Activated CD4-positive, CD25-positive, alpha-beta regulatory T cell (primary cell): ENCODE data around the gene SLC12A7.

Source experiments
- DNase-seq, 4 experiments: peaks; one replicate each; lab custom pipeline; 2025; lab: John Stamatoyannopoulos, UW

Gene SLC12A7

DNA sequence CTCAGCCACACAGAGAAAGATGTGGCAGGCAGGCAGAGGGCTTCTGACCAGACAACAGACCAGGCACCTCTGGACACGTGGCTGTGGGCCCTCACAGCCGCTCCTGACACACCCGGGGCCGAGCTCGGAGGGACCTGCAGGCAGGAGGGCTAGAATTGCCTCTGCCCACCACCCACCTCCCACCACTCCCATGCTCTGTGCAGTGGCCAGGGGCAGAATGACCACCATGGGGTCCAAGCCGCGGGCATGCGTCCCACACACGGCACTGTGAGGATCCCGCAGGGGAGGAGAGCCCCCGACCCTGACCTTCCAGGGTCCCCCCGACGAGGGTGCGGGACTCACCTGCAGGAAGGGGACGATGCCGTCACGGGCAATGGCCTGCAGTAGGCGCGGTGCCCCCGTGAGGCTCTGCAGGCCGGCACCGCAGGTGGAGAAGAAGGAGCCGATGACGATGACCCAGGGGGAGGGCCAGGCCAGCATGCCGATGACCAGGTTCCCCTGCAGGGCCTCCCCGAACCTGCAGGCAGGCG, 34.3 kb downstream of the SLC12A7 start:
- no peak for DNase-seq

DNA sequence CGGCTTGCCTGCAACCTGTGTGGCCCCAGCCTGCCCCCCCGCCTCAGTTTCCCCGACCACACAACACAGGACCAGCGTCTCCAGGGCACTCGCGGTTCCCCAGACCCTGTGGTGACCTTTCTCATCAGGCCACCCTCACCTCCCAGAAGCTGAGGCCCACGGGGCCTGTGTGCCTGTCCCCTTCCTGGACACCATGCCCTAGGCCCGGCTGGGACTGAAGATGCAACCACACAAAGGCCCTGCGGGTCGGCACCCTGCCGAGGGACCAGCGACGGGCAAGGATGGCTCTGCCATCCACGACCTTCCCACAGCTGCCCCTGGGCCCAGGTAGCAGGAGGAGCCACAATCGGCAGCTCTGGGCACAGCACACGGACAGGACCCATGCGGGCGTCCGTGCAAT, 34.8 kb downstream of the SLC12A7 start:
- no peak for DNase-seq

DNA sequence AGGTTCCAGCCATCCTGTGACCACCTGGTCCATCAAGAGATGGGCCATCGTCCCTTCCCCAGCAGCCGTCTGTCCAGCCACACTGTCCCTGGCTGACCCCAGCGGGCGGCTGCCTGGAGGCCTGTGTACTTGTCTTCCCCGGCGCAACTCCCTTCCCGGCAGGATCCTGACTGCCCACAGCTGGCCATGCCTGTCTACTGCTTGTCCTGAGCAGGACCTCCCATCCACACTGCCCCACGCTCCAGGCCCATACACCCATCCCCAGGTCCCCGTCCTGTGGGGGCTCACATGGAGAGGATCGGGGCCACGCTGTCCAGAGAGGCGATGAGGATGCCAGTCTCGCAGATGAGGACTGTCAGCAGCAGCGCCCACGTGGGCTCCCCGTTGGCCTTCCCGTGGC, 35.5 kb downstream of the SLC12A7 start:
- no peak for DNase-seq

DNA sequence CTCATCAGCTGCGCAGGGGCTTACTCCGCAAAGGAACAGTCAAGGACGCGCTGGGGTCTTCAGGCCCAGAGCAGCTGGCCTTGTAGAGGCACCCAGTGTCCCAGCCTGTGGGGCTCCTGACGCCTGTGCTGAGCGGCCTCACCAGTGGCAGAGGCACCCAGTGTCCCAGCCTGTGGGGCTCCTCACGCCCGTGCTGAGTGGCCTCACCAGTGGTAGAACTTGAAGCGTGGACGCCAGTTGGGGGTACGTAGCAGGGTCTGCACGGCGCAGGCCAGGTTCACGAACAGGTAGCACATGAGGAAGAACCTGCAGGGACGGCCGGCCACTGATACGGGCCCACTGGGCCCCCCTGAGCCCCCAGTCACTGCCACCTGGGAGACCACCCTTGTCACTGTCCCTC, 35.9 kb downstream of the SLC12A7 start:
- DNase-seq: no peak

DNA sequence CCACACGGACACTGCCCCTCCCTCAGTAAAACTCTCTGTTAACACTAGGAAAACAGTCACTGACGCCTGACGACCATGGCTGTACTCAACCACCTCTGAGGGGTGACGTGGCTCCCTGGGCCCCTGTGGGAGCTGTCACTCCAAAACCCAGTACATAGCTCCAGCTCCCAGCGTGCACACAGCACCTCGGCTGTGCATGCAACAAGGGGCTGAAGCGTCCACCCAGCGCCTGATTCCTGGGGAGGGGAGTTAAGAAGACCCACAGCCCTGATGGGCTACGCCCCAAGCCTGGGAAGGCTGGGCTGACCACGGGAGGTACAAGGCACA, 36.3 kb downstream of the SLC12A7 start:
- DNase-seq: no peak

DNA sequence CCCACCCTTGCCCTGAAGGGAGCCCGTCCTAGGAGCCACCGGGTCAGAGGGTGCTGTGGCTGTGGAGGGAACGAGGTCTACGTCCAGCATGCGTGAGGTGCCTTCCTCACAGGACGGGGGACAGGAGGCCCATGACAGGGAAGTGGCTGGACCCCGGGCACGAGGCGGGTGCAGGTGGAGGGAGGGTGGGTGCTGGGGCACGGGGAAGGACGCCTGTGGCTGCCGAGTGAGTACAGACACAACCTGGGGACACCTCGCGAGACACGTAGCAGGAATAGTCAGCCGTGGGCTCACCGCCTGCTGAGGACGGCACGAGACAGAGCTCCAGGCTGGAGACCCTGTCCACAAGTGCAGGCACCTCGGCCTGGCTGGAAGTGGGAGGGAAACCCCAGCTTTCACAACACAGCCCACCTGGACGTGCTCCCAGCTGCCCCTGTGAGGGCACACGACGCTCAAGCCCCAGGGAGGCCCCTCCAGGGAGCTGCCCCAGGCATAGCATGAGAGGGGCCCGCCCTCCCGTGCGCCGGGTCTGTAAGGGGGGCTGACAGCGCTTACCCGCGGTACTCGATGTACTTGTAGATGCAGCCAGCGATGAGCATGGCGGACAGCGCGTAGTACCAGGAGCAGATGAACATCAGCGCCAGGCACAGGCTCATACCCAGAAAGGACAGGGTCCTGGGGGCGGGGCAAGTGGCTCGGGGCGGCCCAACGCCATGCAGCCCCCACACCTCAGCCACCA, 36.9 kb downstream of the SLC12A7 start:
- no peak for DNase-seq

DNA sequence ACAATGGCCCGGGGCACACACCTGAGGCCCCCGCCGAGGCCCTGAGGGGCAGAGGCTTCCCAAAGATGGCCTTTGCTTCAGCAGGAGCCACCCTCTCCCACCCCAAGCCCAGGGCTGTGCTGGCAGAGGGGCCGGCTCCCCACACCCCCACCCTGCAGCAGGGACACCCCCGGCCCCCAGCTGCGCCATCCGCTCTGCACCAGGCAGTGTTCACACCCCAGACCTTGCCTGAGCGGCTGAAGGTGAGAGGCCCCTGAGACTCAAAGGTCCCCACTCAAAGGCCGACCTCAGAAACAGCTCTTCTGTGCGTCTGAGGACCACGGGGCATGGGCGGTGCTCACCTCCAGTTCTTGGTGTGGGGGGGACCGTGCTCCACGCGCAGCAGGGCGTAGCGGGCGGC, 37.6 kb downstream of the SLC12A7 start:
- DNase-seq: no peak

DNA sequence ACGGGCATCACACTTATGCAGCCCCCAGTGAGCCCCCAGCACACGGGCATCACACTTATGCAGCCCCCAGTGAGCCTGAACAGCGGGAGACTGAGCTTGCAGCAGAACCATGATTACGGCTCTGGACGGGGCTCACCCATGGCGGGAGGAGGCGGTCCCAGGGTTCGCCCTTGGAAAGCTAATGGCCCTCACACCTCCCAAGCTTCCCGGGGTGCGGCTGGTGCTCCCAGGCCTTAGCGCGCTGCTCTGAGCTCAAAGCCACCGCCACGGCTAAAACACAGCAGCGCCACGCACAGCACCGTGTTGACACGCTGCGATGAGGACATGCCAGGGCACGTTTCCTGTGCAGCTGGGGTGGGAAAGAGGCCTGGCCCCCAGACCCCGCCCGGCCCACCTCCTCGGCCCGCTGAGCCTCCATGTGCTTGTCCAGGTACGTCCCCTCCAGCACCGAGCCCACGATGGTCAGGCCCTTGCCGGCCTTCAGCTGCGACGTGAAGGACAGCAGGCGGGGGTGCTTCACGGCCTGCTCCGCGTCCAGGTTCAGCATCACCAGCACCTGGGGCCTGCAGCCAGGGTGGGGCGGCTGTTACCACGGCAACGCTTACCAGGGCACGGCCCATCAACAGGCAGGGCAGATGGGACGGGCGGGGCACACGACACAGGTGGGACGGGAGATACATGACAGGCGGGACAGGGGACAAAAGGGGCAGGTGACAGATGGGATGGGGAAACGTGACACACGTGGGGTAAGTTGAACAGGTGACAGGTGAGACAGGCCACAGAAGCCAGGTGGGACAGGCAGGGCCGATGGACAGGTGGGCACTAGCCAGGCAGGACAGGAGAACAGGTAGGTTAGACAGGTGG, 38.4 kb downstream of the SLC12A7 start:
- DNase-seq: no peak

DNA sequence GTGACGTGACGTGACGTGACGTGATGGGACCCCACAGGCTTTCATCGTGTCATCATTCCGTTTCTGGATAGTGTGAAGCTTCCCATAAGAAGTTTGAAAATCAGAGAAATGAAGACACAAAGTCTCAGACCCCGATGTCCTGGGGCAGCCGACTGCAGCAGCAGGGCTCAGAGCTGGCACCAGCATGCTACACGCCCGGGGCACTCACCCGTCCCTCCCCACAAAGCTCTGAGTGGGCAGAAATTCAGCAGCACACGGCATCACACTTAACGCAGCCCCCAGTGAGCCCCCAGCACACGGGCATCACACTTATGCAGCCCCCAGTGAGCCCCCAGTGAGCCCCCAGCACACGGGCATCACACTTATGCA, 42.2 kb downstream of the SLC12A7 start:
- no peak for DNase-seq

DNA sequence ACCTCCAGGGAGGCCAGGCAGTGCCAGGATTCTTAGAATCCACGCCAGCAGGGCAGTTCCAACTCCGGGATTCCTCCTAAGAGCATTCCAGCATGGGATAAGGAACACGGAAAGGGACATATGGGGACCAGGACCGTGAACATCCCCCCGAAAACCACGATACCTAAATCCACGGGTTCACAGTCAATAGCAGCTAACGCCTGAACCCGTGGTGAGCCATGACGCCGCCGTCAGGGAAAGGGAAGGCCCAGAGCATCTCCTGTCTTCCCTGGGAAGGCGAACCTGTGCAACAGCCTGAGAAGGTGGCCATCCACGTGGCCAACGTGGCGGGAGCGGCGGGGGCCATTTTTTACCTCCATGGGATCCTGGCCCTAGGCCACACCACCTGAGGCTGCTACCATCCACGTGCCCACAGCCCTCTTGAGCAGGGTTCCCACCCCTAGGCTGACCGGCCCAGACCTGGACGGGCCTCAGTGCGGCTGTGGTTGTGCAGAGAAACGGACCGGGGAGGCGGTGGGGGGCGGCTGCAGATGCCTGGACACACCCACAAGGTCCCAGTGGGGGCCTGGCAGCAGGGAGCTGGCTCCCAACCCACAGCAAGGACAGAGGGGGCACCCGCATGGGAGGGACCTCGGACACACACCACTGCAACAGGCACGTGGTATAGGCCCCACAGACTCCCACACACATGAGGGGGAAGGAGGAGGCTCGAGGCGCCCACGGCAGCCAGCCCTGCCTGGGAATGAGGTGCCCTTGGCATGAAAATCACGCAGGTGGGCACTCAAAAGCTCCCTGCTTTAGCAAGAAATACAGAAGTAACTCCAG, 42.8 kb downstream of the SLC12A7 start:
- no peak for DNase-seq

DNA sequence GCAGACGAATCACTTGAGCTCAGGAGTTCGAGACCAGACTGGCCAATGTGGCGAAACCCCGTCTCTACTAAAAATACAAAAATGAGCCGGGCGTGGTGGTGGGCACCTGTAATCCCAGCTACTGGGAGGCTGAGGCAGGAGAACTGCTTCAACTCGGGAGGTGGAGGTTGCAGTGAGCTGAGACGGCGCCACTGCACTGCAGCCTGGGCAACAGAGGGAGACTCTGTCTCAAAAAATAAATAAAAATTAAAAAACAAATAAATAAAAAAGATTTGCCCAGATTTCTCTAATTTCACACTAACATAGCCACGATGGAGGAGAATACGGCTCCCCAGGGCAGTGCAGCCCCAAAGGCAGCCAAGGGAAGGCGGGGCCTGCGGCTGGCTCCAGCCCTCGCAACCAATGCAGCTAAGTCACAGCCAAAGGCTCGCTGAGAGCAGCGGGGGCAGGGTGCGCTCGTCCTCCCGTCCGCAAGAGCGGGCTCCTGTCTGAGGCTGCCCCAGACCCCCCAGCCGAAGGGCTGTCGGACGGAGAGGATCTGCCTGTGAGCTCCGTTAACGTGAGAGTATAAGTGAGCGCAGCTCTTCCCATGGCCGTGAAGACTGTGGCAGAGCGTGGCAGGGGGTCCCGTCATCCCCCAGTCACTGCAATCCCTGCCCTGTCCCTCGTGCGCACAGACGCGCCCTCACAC, 43.5 kb downstream of the SLC12A7 start:
- no peak for DNase-seq

DNA sequence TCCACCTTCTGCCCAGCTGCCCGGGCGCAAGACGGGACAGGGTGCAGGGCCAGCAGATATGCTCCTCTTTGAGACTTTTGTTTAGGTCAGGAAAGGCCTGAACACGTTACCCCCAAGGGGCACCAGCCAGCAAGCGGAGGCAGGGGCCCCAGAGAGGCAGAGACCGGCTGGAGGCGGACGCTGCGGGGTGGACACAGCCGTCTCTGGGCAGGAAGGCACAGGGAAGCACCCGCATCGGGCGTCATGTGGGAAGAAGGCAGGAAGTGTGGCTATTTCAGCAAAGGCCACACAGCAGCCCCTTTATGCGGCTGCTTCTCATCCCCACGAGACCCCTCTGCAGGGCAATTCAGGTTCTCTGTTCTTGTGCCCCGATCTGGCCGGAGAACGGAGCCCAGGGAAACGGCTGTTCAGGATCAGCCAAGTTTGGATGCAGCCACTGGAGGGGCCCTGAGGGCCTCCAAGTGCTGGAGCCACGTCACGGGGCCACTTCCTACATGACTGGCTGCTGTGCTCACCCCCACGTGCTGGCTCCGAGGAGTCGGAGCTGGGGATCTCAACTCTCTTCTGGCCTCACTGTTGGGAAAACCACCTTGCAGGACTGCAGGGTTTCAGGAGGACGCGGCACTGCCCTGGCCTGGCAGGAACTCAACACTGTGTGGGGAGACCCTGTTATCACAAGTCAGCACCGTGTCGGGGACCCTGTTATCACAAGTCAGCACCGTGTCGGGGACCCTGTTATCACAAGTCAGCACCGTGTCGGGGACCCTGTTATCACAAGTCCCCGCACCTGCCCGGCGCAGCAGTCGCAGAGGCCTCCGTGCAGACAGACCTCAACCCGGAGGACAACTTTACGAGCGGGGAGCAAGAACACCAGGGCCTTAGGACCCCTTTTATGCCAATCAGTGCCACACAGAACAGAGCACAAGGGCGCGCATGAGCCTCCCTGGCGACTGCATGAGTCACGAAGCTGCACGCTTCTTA, 44.4 kb downstream of the SLC12A7 start:
- no peak for DNase-seq

DNA sequence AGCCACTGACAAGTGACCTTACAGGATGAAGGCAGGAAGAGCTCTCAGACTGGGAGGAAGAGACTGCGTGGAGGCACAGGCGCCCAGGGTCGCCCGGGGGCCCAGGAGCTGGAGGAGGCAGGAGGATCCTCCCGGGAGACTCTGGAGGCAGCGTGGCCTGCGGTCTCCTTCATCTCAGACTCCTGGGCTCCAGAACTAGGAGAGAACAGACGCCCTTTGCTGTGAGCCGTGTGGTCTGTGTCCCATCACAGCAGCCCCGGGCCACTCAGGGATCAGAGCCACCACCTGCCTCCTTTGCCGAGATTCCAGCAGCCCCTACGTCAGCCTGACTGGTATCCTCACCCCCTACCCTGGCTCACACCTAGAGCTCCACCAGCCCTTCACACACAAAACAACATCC, 45.2 kb downstream of the SLC12A7 start:
- DNase-seq: no peak

DNA sequence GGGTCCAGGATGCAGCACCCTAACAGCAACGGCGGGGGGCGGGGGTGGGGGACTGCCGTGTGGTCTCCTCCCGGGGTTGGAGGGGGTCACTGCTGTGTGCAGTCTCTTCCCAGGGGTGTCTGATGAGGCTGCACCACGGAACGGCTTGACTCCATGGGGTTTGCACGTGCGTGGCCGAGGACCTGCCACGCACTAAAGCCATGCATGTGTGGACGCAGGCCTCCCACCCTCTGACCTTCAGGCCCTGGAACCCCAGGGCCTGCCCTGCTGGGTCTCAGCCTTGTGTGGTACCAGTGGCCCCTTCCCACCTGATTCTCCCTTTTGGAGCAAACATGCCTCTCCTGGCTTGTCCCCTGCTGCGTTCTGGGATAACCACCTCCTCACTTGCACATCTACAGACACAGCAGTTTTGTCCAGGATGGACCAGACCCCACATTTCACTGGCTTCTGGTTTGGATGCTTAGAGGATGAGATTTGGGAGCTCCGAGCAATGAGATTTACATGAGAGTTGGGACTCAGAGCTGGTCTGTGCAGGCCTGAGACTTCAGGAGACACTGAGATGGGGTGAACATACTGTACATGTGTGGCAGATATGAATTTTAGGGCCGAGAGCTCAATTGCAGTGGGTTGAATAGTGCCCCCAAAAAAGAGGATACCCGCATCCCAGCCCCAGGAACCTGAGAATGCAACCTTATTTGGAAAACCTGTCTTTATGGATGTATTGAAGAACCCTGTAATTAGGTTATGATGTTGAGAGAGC, 45.8 kb downstream of the SLC12A7 start:
- DNase-seq: no peak

DNA sequence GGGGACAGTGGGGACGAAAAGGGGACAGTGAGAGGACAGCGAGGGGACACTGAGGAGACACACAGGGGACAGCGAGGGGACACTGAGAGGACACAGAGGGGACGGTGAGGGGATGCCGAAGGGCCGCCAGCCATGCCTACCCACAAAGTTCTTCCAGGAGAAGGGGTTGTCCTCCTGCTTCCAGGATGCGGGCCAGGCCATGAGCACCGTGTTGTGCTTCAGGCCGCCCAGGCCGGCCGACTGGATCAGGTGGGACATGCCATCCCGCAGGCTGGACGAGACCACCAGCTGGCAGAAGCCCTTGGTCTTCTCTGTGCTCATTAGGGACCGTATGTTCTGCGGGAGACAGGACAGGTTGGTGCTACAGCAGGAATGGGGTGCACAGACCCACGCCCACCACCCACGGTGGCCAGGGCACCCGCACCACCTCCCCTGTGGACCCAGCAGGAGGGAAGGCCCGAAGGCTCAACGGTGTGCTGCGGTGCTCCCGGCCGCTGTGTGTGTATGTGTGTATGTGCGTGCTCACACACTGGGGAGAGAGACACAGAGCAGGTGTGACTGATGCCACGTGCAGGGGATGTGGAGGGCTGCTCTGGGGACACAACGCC, 46.6 kb downstream of the SLC12A7 start:
- DNase-seq: no peak

DNA sequence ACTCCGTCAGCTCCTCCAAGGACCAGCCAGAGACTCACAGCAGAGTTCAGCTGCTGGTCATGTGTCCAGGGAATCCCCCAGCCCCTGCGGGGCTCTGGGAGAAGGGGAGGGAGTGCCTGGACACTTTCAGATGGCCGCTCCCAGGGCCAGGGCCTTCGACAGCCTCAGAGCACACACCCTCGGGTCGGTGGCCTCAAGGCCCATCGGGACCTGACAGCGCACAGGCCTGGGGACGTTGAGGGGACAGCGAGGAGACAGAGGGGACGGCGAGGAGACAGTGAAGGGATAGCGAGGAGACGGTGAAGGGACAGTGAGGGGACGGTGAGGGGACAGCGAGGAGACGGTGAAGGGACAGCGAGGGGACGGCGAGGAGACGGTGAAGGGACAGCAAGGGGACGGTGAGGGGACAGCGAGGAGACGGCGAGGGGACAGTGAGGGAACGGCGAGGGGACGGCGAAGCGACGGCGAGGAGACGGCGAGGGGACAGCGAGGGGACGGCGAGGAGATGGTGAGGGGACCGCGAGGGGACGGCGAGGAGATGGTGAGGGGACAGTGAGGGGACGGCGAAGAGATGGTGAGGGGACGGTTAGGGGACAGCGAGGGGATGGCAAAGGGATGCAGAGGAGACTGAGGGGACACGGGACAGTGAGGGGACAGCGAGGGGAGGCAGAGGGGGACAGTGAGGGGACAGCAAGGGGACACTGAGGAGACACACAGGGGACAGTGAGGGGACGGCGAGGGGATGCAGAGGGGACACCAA, 47.3 kb downstream of the SLC12A7 start:
- no peak for DNase-seq

DNA sequence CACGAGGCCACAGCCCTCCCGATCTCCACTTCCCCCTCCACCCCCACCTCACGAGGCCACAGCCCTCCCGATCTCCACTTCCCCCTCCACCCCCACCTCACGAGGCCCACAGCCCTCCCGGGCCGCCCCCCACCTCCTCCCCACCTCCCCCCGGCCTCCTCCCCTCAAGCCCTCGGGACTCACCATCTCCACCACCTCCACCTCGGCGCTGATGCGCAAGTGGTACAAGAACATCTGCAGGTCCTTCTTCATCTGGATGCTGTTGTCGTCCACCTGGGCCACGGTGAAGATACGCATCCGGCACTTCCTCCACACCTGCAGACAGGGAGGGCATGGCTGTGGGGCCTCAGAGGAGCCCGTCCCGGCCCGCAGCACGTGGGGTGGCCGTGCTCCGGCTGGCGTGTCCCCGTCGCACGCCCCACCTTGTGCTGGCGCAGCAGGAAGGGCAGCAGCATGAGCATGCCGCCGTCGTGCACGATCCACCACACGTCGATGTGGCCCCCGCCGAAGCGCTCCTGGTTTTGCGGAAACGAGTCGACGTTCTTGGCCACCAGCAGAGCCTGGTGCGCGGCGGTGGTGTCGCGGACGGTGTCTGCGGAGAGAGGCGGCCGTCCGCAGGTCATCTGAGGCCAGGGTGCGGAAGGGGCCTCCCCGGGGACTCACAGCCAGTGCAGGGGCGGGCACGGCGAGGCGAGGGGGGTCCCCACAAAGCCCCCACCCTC, 48.0 kb downstream of the SLC12A7 start:
- DNase-seq: no peak
